SU-DHL-6 (cell line): ENCODE results near the gene AMMECR1.

Source experiments
- CTCF ChIP-seq: fragments of 200-600 bp; sonication (generic); IDR thresholded peaks from one replicate; pipeline ENCODE4 v1.5.1; 2017; ENCODE audit warnings: antibody characterized with exemption, mild to moderate bottlenecking, low read length, moderate library complexity; ENCODE audit not compliant: insufficient read depth, poor library complexity, severe bottlenecking
- EZH2phosphoT487 ChIP-seq: fragments of 200-600 bp; sonication (generic), shearing (Covaris generic); conservative IDR thresholded peaks from 2 replicates; pipeline ENCODE4 v1.6.1; 2018; ENCODE audit warnings: mild to moderate bottlenecking, antibody characterized with exemption, low read length, moderate library complexity, mixed read lengths

DNA sequence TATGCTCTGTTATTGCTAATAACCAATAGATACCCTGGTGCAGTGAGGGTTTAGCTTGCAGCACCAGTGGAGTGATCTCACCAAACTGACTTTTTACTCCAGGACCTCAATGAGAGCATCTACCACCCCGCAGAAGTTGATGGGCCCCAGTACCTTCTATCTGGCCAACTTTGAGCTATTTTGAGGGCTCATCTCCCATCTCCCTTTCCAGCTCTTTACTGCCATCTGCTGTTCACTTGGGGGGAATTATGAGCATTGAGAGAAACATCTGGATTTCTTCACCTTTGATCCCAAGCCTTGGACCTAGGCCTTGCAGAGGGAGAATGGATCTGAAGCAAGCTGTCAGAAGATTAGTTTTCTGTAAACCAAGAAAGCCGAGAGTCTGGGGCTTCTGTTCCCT is 171.4 kb downstream of the AMMECR1 start:
- TF ChIP-seq CTCF (peak; percentile 31), EZH2phosphoT487 (no peak)
